Measurements from ENCODE around the gene SPIN4.

SPIN4 gene

GRCh38 chrX:63361494-63361893 lies 10.4 kb upstream of the SPIN4 start:
- in situ Hi-C loops (cut with MboI; ENCODE audit: low pct_unique_long_range_greater_than_20kb, low sequenced_read_pairs, unreplicated experiment): no loop called here
- TF ChIP-seq CTCF (IDR thresholded peaks at IDR 0.05; ENCODE audit: extremely low read depth, insufficient read depth, missing control alignments): no peak
- DNase-seq (ENCODE audit: low spot score): no peak

GRCh38 chrX:63354484-63354883 lies 3.4 kb upstream of the SPIN4 start:
- no peak for DNase-seq (ENCODE audit: low spot score)
- in situ Hi-C loops (cut with MboI; ENCODE audit: low pct_unique_long_range_greater_than_20kb, low sequenced_read_pairs, unreplicated experiment): no loop called here
- TF ChIP-seq CTCF (IDR thresholded peaks at IDR 0.05; ENCODE audit: extremely low read depth, insufficient read depth, missing control alignments): no peak

- no peak for DNase-seq (ENCODE audit: low spot score)
- in situ Hi-C loops (cut with MboI; ENCODE audit: low pct_unique_long_range_greater_than_20kb, low sequenced_read_pairs, unreplicated experiment): no loop called here
- TF ChIP-seq CTCF (IDR thresholded peaks at IDR 0.05; ENCODE audit: extremely low read depth, insufficient read depth, missing control alignments): no peak
These were observed 661 bp downstream of the SPIN4 start for GRCh38 chrX:63350465-63350877.

GRCh38 chrX:63349307-63349706 lies 1.8 kb downstream of the SPIN4 start:
- no peak for TF ChIP-seq CTCF (IDR thresholded peaks at IDR 0.05; ENCODE audit: extremely low read depth, insufficient read depth, missing control alignments)
- in situ Hi-C loops (cut with MboI; ENCODE audit: low pct_unique_long_range_greater_than_20kb, low sequenced_read_pairs, unreplicated experiment): no loop called here
- DNase-seq (ENCODE audit: low spot score): no peak

GRCh38 chrX:63330681-63331080 lies 20.5 kb downstream of the SPIN4 start:
- in situ Hi-C loops (cut with MboI; ENCODE audit: low pct_unique_long_range_greater_than_20kb, low sequenced_read_pairs, unreplicated experiment): no loop called here
- no peak for DNase-seq (ENCODE audit: low spot score)
- no peak for TF ChIP-seq CTCF (IDR thresholded peaks at IDR 0.05; ENCODE audit: extremely low read depth, insufficient read depth, missing control alignments)

GRCh38 chrX:63327788-63328187 lies 23.3 kb downstream of the SPIN4 start:
- in situ Hi-C loops (cut with MboI; ENCODE audit: low pct_unique_long_range_greater_than_20kb, low sequenced_read_pairs, unreplicated experiment): no loop called here
- DNase-seq (ENCODE audit: low spot score): no peak
- no peak for TF ChIP-seq CTCF (IDR thresholded peaks at IDR 0.05; ENCODE audit: extremely low read depth, insufficient read depth, missing control alignments)

- in situ Hi-C loops (cut with MboI; ENCODE audit: low pct_unique_long_range_greater_than_20kb, low sequenced_read_pairs, unreplicated experiment): no loop called here
- DNase-seq (ENCODE audit: low spot score): no peak
- no peak for TF ChIP-seq CTCF (IDR thresholded peaks at IDR 0.05; ENCODE audit: extremely low read depth, insufficient read depth, missing control alignments)
These were observed 51.5 kb downstream of the SPIN4 start for GRCh38 chrX:63299596-63299995.
